Loucy (cell line): ENCODE data around the gene UVSSA.

Experiments
- H2AFZ ChIP-seq: fragments of 200-600 bp; sonication (generic); 2 replicates; pipeline ENCODE4 v1.6.0; 2016; ENCODE audit warnings: antibody characterized with exemption, mild to moderate bottlenecking, low read length, moderate library complexity
- H3F3A ChIP-seq: fragments of 200-600 bp; 2 replicates; pipeline ENCODE4 v1.6.0; 2016; ENCODE audit warnings: antibody characterized with exemption, low read depth, mild to moderate bottlenecking
- H3K27me3 ChIP-seq: fragments of 200-600 bp; sonication (generic); 2 replicates; pipeline ENCODE4 v1.6.1; 2014; ENCODE audit warnings: low read length, mild to moderate bottlenecking; ENCODE audit not compliant: insufficient read depth, poor library complexity, severe bottlenecking
- H3K36me3 ChIP-seq: fragments of 200-600 bp; sonication (generic); 2 replicates; pipeline ENCODE4 v1.6.1; 2016; ENCODE audit warnings: low read length; ENCODE audit not compliant: insufficient read depth
- H3K4me1 ChIP-seq: fragments of 200-600 bp; sonication (generic); 2 replicates; pipeline ENCODE4 v1.5.1; 2014; ENCODE audit warnings: low read length, mild to moderate bottlenecking; ENCODE audit not compliant: insufficient read depth, poor library complexity, severe bottlenecking
- H3K4me2 ChIP-seq: fragments of 200-600 bp; sonication (generic); 2 replicates; pipeline ENCODE4 v1.6.0; 2014; ENCODE audit warnings: antibody characterized with exemption, low read length, low read depth, mild to moderate bottlenecking; ENCODE audit not compliant: poor library complexity, severe bottlenecking
- H3K4me3 ChIP-seq: fragments of 200-600 bp; sonication (generic); 2 replicates; pipeline ENCODE4 v1.5.1; 2014; ENCODE audit warnings: low read length, mild to moderate bottlenecking, mixed read lengths; ENCODE audit not compliant: poor library complexity, severe bottlenecking
- H3K79me2 ChIP-seq: fragments of 200-600 bp; sonication (generic); 2 replicates; pipeline ENCODE4 v1.6.1; 2014; ENCODE audit warnings: low read length; ENCODE audit not compliant: insufficient read depth
- H3K9ac ChIP-seq: fragments of 200-600 bp; sonication (generic); 2 replicates; pipeline ENCODE4 v1.6.0; 2014; ENCODE audit warnings: mild to moderate bottlenecking, low read depth, low read length, moderate library complexity; ENCODE audit not compliant: poor library complexity, severe bottlenecking
- H3K9me2 ChIP-seq: fragments of 200-600 bp; sonication (generic); replicated peaks from 2 replicates; pipeline ENCODE4 v1.6.1; 2016; ENCODE audit warnings: low read depth, low read length, mixed read lengths
- H3K9me3 ChIP-seq: fragments of 200-600 bp; sonication (generic); 2 replicates; pipeline ENCODE4 v1.6.1; 2014; ENCODE audit warnings: mild to moderate bottlenecking, antibody characterized with exemption, low read length, low read depth; ENCODE audit not compliant: insufficient read depth
- H4K20me1 ChIP-seq: fragments of 200-600 bp; sonication (generic); 2 replicates; pipeline ENCODE4 v1.6.0; 2014; ENCODE audit warnings: antibody characterized with exemption, low read length, mild to moderate bottlenecking; ENCODE audit not compliant: insufficient read depth, poor library complexity, severe bottlenecking
- CTCF ChIP-seq: fragments of 200-600 bp; sonication (generic); conservative IDR thresholded peaks from 2 replicates; pipeline ENCODE4 v1.5.1; 2014; ENCODE audit warnings: mild to moderate bottlenecking, antibody characterized with exemption, low read length
- EZH2phosphoT487 ChIP-seq: fragments of 200-600 bp; IDR thresholded peaks from 2 replicates; pipeline ENCODE4 v1.6.1; 2018; ENCODE audit warnings: antibody characterized with exemption, mild to moderate bottlenecking, moderate library complexity, borderline replicate concordance

UVSSA gene

GRCh38 chr4:1373892-1374705 lies 27.1 kb downstream of the UVSSA start:
- no peaks in the 10 kb centered on the region for H3K9me3 ChIP-seq
- H3K4me2 ChIP-seq, result no peak overlapping the region
- no peaks in the 10 kb centered on the region for H3K9me2 ChIP-seq
- no peaks in the 10 kb centered on the region for H3K79me2 ChIP-seq
- H3K4me3 ChIP-seq, result no peak overlapping the region
- TF ChIP-seq EZH2phosphoT487, result no peak
- no peak for TF ChIP-seq CTCF
- no peaks in the 10 kb centered on the region for H3F3A ChIP-seq
- no peaks in the 10 kb centered on the region for H3K4me1 ChIP-seq
- no peaks in the 10 kb centered on the region; the same call in 1 of the 2 replicates for H3K36me3 ChIP-seq
- H2AFZ ChIP-seq, result no peak overlapping the region
- H3K27me3 ChIP-seq, result no peaks in the 10 kb centered on the region
- H4K20me1 ChIP-seq, result no peaks in the 10 kb centered on the region
- no peak overlapping the region for H3K9ac ChIP-seq

- Histone ChIP-seq H2AFZ (no peak overlapping the region), H3K79me2 (no peaks in the 10 kb centered on the region), H3K36me3 (no peaks in the 10 kb centered on the region; the same call in 1 of the 2 replicates), H3K9me3 (no peaks in the 10 kb centered on the region), H3K27me3 (no peaks in the 10 kb centered on the region), H3K4me1 (no peaks in the 10 kb centered on the region), H3F3A (no peaks in the 10 kb centered on the region), H3K4me3 (no peak overlapping the region), H4K20me1 (no peaks in the 10 kb centered on the region), H3K9me2 (no peaks in the 10 kb centered on the region), H3K9ac (no peak overlapping the region), H3K4me2 (no peak overlapping the region)
- TF ChIP-seq EZH2phosphoT487, result no peak
- no peak for TF ChIP-seq CTCF
Observed at GRCh38 chr4:1374706-1375045, 27.7 kb downstream of the UVSSA start.

- Histone ChIP-seq H3K9ac (no peak overlapping the region), H3K4me1 (no peaks in the 10 kb centered on the region), H2AFZ (no peak overlapping the region), H3K79me2 (no peaks in the 10 kb centered on the region), H3K27me3 (no peaks in the 10 kb centered on the region), H3K4me3 (no peak overlapping the region), H3K36me3 (no peaks in the 10 kb centered on the region; the same call in 1 of the 2 replicates), H3K9me2 (no peaks in the 10 kb centered on the region), H4K20me1 (no peaks in the 10 kb centered on the region), H3K9me3 (no peaks in the 10 kb centered on the region), H3F3A (no peaks in the 10 kb centered on the region), H3K4me2 (no peak overlapping the region)
- TF ChIP-seq CTCF (no peak), EZH2phosphoT487 (no peak)
Observed at GRCh38 chr4:1375051-1375721, 28.2 kb downstream of the UVSSA start.
